ENCODE measurements around the gene MED9.

DNA sequence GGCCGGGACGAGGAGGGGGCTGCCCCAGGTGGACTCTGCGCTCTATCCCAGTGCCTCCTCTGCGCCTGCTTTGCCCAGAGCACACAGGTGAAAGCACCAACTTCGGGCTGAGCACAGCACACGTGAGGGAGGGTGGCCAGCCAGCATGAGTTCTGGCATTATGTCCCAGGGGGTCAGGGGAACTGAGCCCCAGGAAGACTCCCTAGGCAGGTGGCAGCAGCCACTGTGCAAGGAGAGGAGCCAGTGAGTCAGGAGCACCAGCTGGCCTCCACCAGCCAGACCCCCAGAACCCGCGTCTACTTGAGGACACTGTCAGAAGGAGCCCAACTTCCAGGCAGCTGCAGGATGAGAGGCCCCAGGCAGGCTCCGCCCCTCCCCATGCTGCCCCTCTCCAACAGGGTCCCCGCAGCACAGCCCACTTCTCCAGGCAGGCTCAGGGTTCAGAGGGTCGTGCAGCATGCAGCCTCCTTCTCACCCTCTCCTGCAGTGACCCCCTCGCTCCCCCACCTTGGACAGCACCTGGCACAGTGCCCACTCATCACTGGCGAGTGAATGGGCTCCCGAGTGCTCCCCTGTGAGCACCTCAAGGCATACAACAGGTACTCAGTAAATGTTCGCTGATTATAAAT lies 63.6 kb downstream of the MED9 start:
- TF ChIP-seq, protein P1, sequence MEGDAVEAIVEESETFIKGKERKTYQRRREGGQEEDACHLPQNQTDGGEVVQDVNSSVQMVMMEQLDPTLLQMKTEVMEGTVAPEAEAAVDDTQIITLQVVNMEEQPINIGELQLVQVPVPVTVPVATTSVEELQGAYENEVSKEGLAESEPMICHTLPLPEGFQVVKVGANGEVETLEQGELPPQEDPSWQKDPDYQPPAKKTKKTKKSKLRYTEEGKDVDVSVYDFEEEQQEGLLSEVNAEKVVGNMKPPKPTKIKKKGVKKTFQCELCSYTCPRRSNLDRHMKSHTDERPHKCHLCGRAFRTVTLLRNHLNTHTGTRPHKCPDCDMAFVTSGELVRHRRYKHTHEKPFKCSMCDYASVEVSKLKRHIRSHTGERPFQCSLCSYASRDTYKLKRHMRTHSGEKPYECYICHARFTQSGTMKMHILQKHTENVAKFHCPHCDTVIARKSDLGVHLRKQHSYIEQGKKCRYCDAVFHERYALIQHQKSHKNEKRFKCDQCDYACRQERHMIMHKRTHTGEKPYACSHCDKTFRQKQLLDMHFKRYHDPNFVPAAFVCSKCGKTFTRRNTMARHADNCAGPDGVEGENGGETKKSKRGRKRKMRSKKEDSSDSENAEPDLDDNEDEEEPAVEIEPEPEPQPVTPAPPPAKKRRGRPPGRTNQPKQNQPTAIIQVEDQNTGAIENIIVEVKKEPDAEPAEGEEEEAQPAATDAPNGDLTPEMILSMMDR (IDR thresholded peaks at IDR 0.05; ENCODE audit: low read depth, low read length, poor library complexity, severe bottlenecking) = no peak
- TF ChIP-seq EZH2phosphoT487 (IDR thresholded peaks at IDR 0.05; ENCODE audit: borderline replicate concordance, low read length) = no peak
